ENCODE data around the gene CDK1. TPM values are rescaled to one million over a fixed set of nuclear protein-coding genes. Genes with fewer than 3 reads are reported as not detected.
A peak's percentile ranks its signal among the peaks of the same experiment; 100 is the strongest.

Gene CDK1
- polyA plus RNA-seq, 1 donor (not counting 4 experiments of a cell fraction or from before 2014, with no cell fraction given): 43.8 TPM

DNA sequence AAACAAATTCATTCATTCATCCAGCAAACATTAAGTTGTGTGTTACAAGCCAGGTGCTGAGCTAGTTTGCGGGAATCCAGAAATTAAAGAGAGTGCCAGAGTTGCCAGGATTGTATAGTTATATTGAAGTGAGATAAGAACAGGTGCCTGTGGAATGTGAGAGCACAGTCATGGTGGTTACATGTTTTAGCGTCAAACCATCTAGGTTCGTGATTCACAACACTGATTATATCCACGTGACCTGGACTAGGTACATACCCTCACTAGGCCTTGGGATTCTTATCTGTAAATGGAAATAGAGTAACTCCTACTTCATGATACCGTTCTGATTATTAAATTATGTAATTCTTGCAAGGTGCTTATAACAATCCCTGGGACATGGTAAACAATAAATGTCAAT, 24.5 kb upstream of the CDK1 start:
- Histone ChIP-seq H3K4me2 (ENCODE audit: control insufficient read depth, extremely low read depth, insufficient read depth, low read depth, low read length) (no peak overlapping the region), H3K79me2 (ENCODE audit: control insufficient read depth, insufficient read depth, low read length) (no peaks in the 10 kb centered on the region), H4K20me1 (ENCODE audit: control insufficient read depth, extremely low read depth, insufficient read depth, low read length) (no peaks in the 10 kb centered on the region), H3K9me1 (ENCODE audit: control insufficient read depth, extremely low read depth, insufficient read depth, low read length) (no peaks in the 10 kb centered on the region), H3K36me3 (ENCODE audit: control insufficient read depth in 2 of 2, extremely low read depth in 1 of 2, insufficient read depth in 2 of 2, low read length in 2 of 2) (no peaks in the 10 kb centered on the region), H3K9ac (ENCODE audit: control insufficient read depth, extremely low read depth, insufficient read depth, low read length) (no peak overlapping the region), H3K9me3 (ENCODE audit: control insufficient read depth, low read depth, low read length) (no peaks in the 10 kb centered on the region), H2AFZ (ENCODE audit: control insufficient read depth, low read length) (no peak overlapping the region), H3K27me3 (ENCODE audit: control insufficient read depth, extremely low read depth, insufficient read depth, low read length) (no peaks in the 10 kb centered on the region), H3K4me1 (ENCODE audit: control insufficient read depth, extremely low read depth, insufficient read depth, low read length) (peaks cover 3% of the 10 kb centered on the region), H3K27ac (ENCODE audit: control insufficient read depth, insufficient read depth, low read length) (no peak overlapping the region), H3K4me3 (ENCODE audit: control insufficient read depth in 2 of 3, extremely low read depth in 1 of 3, insufficient read depth in 2 of 3, low read depth in 1 of 3, low read length in 3 of 3) (no peak overlapping the region)
- no peak for DNase-seq (ENCODE audit: low read depth, low spot score)
- no peak for FAIRE-seq
- dilution Hi-C loops (cut with MboI; ENCODE audit: extremely low pct_ligation_motif_present, low sequenced_read_pairs): no loop called here
- TF ChIP-seq EZH2 (IDR thresholded peaks at IDR 0.05; ENCODE audit: low read length) (no peak), CTCF (optimal IDR thresholded peaks at IDR 0.05 in 1 of 3, IDR thresholded peaks at IDR 0.05 in 1 of 3, conservative IDR thresholded peaks at IDR 0.05 in 1 of 3; ENCODE audit: extremely low read depth in 1 of 3, insufficient read depth in 2 of 3, low read length in 3 of 3) (no peak)

DNA sequence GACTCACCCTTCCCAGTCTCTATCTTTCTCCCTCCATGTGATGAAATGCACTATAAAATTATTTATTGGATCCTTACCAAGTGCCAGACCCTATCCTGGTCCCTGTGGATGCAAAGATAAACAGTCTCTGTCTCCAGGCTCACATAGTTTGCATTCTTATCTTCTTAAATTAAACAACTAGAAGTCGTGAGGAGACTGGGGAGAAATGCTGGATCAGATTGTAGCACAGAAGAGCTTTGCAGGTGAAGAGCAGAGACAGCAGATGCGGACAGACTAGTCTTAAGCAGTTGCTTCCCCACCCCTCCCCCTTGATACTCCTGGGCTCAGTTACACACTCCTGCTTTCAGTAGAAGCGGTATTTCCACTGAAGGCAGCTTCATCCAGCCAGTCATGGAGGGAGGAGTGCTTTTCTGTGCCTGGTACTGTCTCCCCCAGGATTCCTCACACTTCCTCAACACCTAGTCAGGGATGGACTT, 20.8 kb upstream of the CDK1 start:
- DNase-seq (ENCODE audit: low read depth, low spot score) (no peak), FAIRE-seq (no peak)
- no peaks in the 10 kb centered on the region for H3K9me3 ChIP-seq (ENCODE audit: control insufficient read depth, low read depth, low read length)
- H3K27ac ChIP-seq (ENCODE audit: control insufficient read depth, insufficient read depth, low read length): no peak overlapping the region
- H3K36me3 ChIP-seq (ENCODE audit: control insufficient read depth in 2 of 2, extremely low read depth in 1 of 2, insufficient read depth in 2 of 2, low read length in 2 of 2): no peaks in the 10 kb centered on the region
- dilution Hi-C loops (cut with MboI; ENCODE audit: extremely low pct_ligation_motif_present, low sequenced_read_pairs): no loop called here
- no peaks in the 10 kb centered on the region for H4K20me1 ChIP-seq (ENCODE audit: control insufficient read depth, extremely low read depth, insufficient read depth, low read length)
- H3K4me3 ChIP-seq (ENCODE audit: control insufficient read depth in 2 of 3, extremely low read depth in 1 of 3, insufficient read depth in 2 of 3, low read depth in 1 of 3, low read length in 3 of 3): no peak overlapping the region
- H3K9me1 ChIP-seq (ENCODE audit: control insufficient read depth, extremely low read depth, insufficient read depth, low read length): no peaks in the 10 kb centered on the region
- no peaks in the 10 kb centered on the region for H3K27me3 ChIP-seq (ENCODE audit: control insufficient read depth, extremely low read depth, insufficient read depth, low read length)
- TF ChIP-seq CTCF (optimal IDR thresholded peaks at IDR 0.05 in 1 of 3, IDR thresholded peaks at IDR 0.05 in 1 of 3, conservative IDR thresholded peaks at IDR 0.05 in 1 of 3; ENCODE audit: extremely low read depth in 1 of 3, insufficient read depth in 2 of 3, low read length in 3 of 3): no peak
- no peak for TF ChIP-seq EZH2 (IDR thresholded peaks at IDR 0.05; ENCODE audit: low read length)
- H3K4me2 ChIP-seq (ENCODE audit: control insufficient read depth, extremely low read depth, insufficient read depth, low read depth, low read length): no peak overlapping the region
- no peak overlapping the region for H3K9ac ChIP-seq (ENCODE audit: control insufficient read depth, extremely low read depth, insufficient read depth, low read length)
- peaks cover 12% of the 10 kb centered on the region for H3K4me1 ChIP-seq (ENCODE audit: control insufficient read depth, extremely low read depth, insufficient read depth, low read length)
- no peaks in the 10 kb centered on the region for H3K79me2 ChIP-seq (ENCODE audit: control insufficient read depth, insufficient read depth, low read length)
- peak overlapping the region; percentile 66 for H2AFZ ChIP-seq (ENCODE audit: control insufficient read depth, low read length)
